Gastroesophageal sphincter (tissue), 4 donors: ENCODE data around the gene STC2. TPM values are rescaled to one million over a fixed set of nuclear protein-coding genes. Genes with fewer than 3 reads are reported as not detected.

Source experiments
- ATAC-seq: fragments of 150-250 bp; one replicate; pipeline ENCODE4 v1.9.1; 2016; ENCODE audit warnings: mild to moderate bottlenecking, moderate library complexity
- H3K27ac ChIP-seq, 4 donors: fragments of 200-600 bp; sonication (generic) in 3 of 4; 1 replicate in 3 of 4; 2 replicates in 1 of 4; pipeline ENCODE4 v1.5.1; 2016 to 2019
- H3K27me3 ChIP-seq: fragments of 200-600 bp; sonication (generic); one replicate; pipeline ENCODE4 v1.5.1; 2019
- H3K36me3 ChIP-seq, 2 donors: fragments of 200-600 bp; sonication (generic); one replicate each; pipeline ENCODE4 v1.5.1; 2019; ENCODE audit warnings: control low read depth in 1 of 2
- H3K4me1 ChIP-seq, 3 donors: fragments of 200-600 bp; sonication (generic); 1 replicate in 2 of 3; 2 replicates in 1 of 3; pipeline ENCODE4 v1.5.1; 2016 to 2019; ENCODE audit warnings: control low read depth in 2 of 3
- H3K4me3 ChIP-seq, 2 donors: fragments of 200-600 bp; sonication (generic); one replicate each; pipeline ENCODE4 v1.5.1; 2019; ENCODE audit warnings: mild to moderate bottlenecking in 1 of 2, moderate library complexity in 1 of 2
- H3K9me3 ChIP-seq, 3 donors: fragments of 200-600 bp; sonication (generic); one replicate each; pipeline ENCODE4 v1.5.1; 2017 to 2019; ENCODE audit warnings: control low read depth in 2 of 3
- CTCF ChIP-seq, 4 experiments: fragments of 200-600 bp in 2 of 4; fragments of 450-650 bp in 2 of 4; sonication (generic) in 1 of 4; IDR thresholded peaks; one replicate each; pipeline ENCODE4 v1.5.1; 2017 to 2019; ENCODE audit warnings: antibody characterized with exemption in 4 of 4, mild to moderate bottlenecking in 2 of 4, moderate library complexity in 2 of 4
- EP300 ChIP-seq: sonication (generic); formaldehyde crosslinking; IDR thresholded peaks from one replicate; pipeline ENCODE4 v1.6.1; 2017; ENCODE audit warnings: antibody characterized with exemption, mild to moderate bottlenecking
- POLR2A ChIP-seq, 2 donors: fragments of 450-650 bp; IDR thresholded peaks; one replicate each; pipeline ENCODE4 v1.6.1; 2017; ENCODE audit warnings: antibody characterized with exemption in 2 of 2, mild to moderate bottlenecking in 2 of 2, moderate library complexity in 1 of 2
- POLR2AphosphoS5 ChIP-seq: sonication (generic); formaldehyde crosslinking; IDR thresholded peaks from one replicate; pipeline ENCODE4 v1.6.1; 2017; ENCODE audit warnings: antibody characterized with exemption
- WGBS, 2 donors: methylation state at CpG; one replicate each; pipeline ENCODE4 v1.1.5; 2018; ENCODE audit warnings: low coverage in 1 of 2; 5-methylcytosine and 5-hydroxymethylcytosine counted together
- total RNA-seq, 4 donors: library from RNA; depleted of rRNA; stranded (reverse); fragments of >200 nt; gene quantifications; one replicate each; pipeline ENCODE4 v1.1.0, GENCODE V29; 2016

The STC2 gene
- total RNA-seq, 4 donors from 2014 or later = 34.1 to 116 (median 84.6) TPM

GRCh38 chr5:173340451-173340850 lies 12.2 kb upstream of the STC2 start:
- Histone ChIP-seq H3K27ac (no peak overlapping the region), H3K4me3 (no peak overlapping the region), H3K36me3 (no peaks in the 10 kb centered on the region), H3K4me1 (no peaks in the 10 kb centered on the region), H3K9me3 (no peaks in the 10 kb centered on the region), H3K27me3 (peaks cover 4% of the 10 kb centered on the region)
- 67 to 85% methylated on average over 4 of the region's 9 CpGs for WGBS, 2 donors
- TF ChIP-seq POLR2AphosphoS5 (no peak), CTCF (IDR thresholded peaks at IDR 0.05) (no peak), POLR2A (IDR thresholded peaks at IDR 0.05) (no peak), EP300 (no peak)
- no peak for ATAC-seq

- Histone ChIP-seq H3K36me3 (no peaks in the 10 kb centered on the region), H3K27ac (no peak overlapping the region), H3K4me1 (no peaks in the 10 kb centered on the region), H3K4me3 (no peak overlapping the region), H3K27me3 (peaks cover 4% of the 10 kb centered on the region), H3K9me3 (no peaks in the 10 kb centered on the region)
- 55 to 59% methylated on average over 10 to 11 of the region's 11 CpGs for WGBS, 2 donors
- no peak for ATAC-seq
- TF ChIP-seq POLR2AphosphoS5 (no peak), POLR2A (IDR thresholded peaks at IDR 0.05) (no peak)
These were observed 11.1 kb upstream of the STC2 start for GRCh38 chr5:173339286-173339685.

- WGBS, 2 donors = 82 to 86% methylated on average over 4 of the region's 10 CpGs
These were observed 10.3 kb upstream of the STC2 start for GRCh38 chr5:173338380-173339015.

GRCh38 chr5:173334808-173335207 lies 6.6 kb upstream of the STC2 start:
- no peaks in the 10 kb centered on the region for H3K9me3 ChIP-seq
- TF ChIP-seq CTCF (IDR thresholded peaks at IDR 0.05) (no peak), POLR2AphosphoS5 (no peak), POLR2A (IDR thresholded peaks at IDR 0.05) (no peak), EP300 (no peak)
- no peak for ATAC-seq
- no peak overlapping the region for H3K27ac ChIP-seq
- peaks cover 0 to 7% (median 2%) of the 10 kb centered on the region in 3 donors for H3K4me1 ChIP-seq
- 63 to 84% methylated on average over 2 of the region's 2 CpGs for WGBS, 2 donors
- no peaks in the 10 kb centered on the region for H3K36me3 ChIP-seq
- no peak overlapping the region for H3K4me3 ChIP-seq
- H3K27me3 ChIP-seq = peaks cover 15% of the 10 kb centered on the region

More at GRCh38 chr5:173338380-173339015, 10.3 kb upstream of the STC2 start:
- Histone ChIP-seq H3K27ac (no peak overlapping the region), H3K9me3 (no peaks in the 10 kb centered on the region), H3K27me3 (peaks cover 4% of the 10 kb centered on the region), H3K4me1 (no peaks in the 10 kb centered on the region), H3K36me3 (no peaks in the 10 kb centered on the region), H3K4me3 (no peak overlapping the region)
- ATAC-seq = no peak
- TF ChIP-seq POLR2A (IDR thresholded peaks at IDR 0.05) (no peak), POLR2AphosphoS5 (no peak), EP300 (no peak)

GRCh38 chr5:173333925-173334661 lies 5.9 kb upstream of the STC2 start:
- Histone ChIP-seq H3K4me3 (no peak overlapping the region), H3K9me3 (no peaks in the 10 kb centered on the region), H3K27ac (no peak overlapping the region), H3K36me3 (no peaks in the 10 kb centered on the region), H3K4me1 (peaks cover 0 to 14% (median 9%) of the 10 kb centered on the region in 3 donors), H3K27me3 (peaks cover 22% of the 10 kb centered on the region)
- ATAC-seq = no peak
- WGBS, 2 donors = 84 to 89% methylated on average over 3 to 4 of the region's 4 CpGs
- no peak for TF ChIP-seq POLR2A (IDR thresholded peaks at IDR 0.05)
- TF ChIP-seq CTCF (IDR thresholded peaks at IDR 0.05) = no peak
- no peak for TF ChIP-seq EP300
- no peak for TF ChIP-seq POLR2AphosphoS5
